Parathyroid adenoma (tissue), 2 donors: ENCODE data around the gene MAGI2.

Experiments
- H2AFZ ChIP-seq: fragments of 300-600 bp; sonication (generic); one replicate; pipeline ENCODE4 v1.7.0; 2017; ENCODE audit warnings: antibody characterized with exemption, mild to moderate bottlenecking
- H3K27ac ChIP-seq: fragments of 300-600 bp; sonication (generic); one replicate; pipeline ENCODE4 v1.7.0; 2017
- H3K27me3 ChIP-seq: fragments of 300-600 bp; sonication (generic); one replicate; pipeline ENCODE4 v1.7.0; 2017; ENCODE audit warnings: low read length; ENCODE audit not compliant: control insufficient read depth, insufficient read depth
- H3K36me3 ChIP-seq: fragments of 300-600 bp; sonication (generic); one replicate; pipeline ENCODE4 v1.7.0; 2017; ENCODE audit warnings: low read length; ENCODE audit not compliant: control insufficient read depth, insufficient read depth
- H3K4me1 ChIP-seq: fragments of 300-600 bp; sonication (generic); one replicate; pipeline ENCODE4 v1.7.0; 2017; ENCODE audit warnings: control low read depth
- H3K4me2 ChIP-seq: fragments of 300-600 bp; sonication (generic); one replicate; pipeline ENCODE4 v1.7.0; 2017; ENCODE audit warnings: low read length
- H3K4me3 ChIP-seq: fragments of 300-600 bp; sonication (generic); one replicate; pipeline ENCODE4 v1.7.0; 2017; ENCODE audit warnings: low read depth, low read length
- H3K79me2 ChIP-seq: fragments of 300-600 bp; sonication (generic); one replicate; pipeline ENCODE4 v1.7.0; 2017; ENCODE audit warnings: control low read depth
- H3K9ac ChIP-seq: fragments of 300-600 bp; sonication (generic); one replicate; pipeline ENCODE4 v1.7.0; 2017; ENCODE audit warnings: mild to moderate bottlenecking
- H3K9me3 ChIP-seq: fragments of 300-600 bp; sonication (generic); one replicate; pipeline ENCODE4 v1.7.0; 2017; ENCODE audit warnings: low read length; ENCODE audit not compliant: control insufficient read depth
- TF ChIP-seq, protein P1 (sequence below): fragments of 300-600 bp; sonication (generic); IDR thresholded peaks from one replicate; pipeline ENCODE4 v1.7.0; 2017; ENCODE audit warnings: antibody characterized with exemption, mild to moderate bottlenecking
- donor health status: primary hyperparathyroidism.

The MAGI2 gene

DNA sequence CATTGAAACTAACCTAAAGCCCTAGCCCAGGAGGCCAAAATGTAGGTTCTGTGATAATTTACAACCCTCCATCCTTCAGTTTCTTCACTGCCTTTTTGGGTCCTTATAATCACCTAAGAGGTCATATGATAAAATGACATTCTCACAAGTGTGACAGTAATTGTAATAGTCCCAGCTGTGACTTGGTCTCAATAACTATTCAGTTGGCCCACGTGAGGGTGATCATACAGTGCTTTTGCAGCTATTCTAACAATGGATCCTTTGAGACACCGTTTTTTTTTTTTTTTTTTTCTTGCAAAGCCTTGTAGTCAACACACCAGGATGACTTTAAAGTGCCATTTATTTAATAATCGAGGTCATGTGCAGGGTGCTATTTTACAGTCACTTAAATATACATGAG, 894.9 kb downstream of the MAGI2 start:
- no peaks in the 10 kb centered on the region for H3K9me3 ChIP-seq
- TF ChIP-seq, protein P1, sequence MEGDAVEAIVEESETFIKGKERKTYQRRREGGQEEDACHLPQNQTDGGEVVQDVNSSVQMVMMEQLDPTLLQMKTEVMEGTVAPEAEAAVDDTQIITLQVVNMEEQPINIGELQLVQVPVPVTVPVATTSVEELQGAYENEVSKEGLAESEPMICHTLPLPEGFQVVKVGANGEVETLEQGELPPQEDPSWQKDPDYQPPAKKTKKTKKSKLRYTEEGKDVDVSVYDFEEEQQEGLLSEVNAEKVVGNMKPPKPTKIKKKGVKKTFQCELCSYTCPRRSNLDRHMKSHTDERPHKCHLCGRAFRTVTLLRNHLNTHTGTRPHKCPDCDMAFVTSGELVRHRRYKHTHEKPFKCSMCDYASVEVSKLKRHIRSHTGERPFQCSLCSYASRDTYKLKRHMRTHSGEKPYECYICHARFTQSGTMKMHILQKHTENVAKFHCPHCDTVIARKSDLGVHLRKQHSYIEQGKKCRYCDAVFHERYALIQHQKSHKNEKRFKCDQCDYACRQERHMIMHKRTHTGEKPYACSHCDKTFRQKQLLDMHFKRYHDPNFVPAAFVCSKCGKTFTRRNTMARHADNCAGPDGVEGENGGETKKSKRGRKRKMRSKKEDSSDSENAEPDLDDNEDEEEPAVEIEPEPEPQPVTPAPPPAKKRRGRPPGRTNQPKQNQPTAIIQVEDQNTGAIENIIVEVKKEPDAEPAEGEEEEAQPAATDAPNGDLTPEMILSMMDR: no peak
- H3K36me3 ChIP-seq: no peaks in the 10 kb centered on the region
- no peak overlapping the region for H3K27ac ChIP-seq
- no peaks in the 10 kb centered on the region for H3K79me2 ChIP-seq
- H3K4me2 ChIP-seq: no peak overlapping the region
- H3K4me1 ChIP-seq: no peaks in the 10 kb centered on the region
- H3K27me3 ChIP-seq: no peaks in the 10 kb centered on the region
- H3K4me3 ChIP-seq: no peak overlapping the region
- H3K9ac ChIP-seq: no peak overlapping the region
- H2AFZ ChIP-seq: no peak overlapping the region

- Histone ChIP-seq H3K9me3 (no peaks in the 10 kb centered on the region), H3K4me2 (no peak overlapping the region), H3K27ac (no peak overlapping the region), H2AFZ (no peak overlapping the region), H3K4me1 (no peaks in the 10 kb centered on the region), H3K4me3 (no peak overlapping the region), H3K9ac (no peak overlapping the region), H3K79me2 (no peaks in the 10 kb centered on the region), H3K27me3 (no peaks in the 10 kb centered on the region), H3K36me3 (no peaks in the 10 kb centered on the region)
- TF ChIP-seq, protein P1: no peak
Measured at GRCh38 chr7:78543976-78544375, 909.5 kb downstream of the MAGI2 start.

DNA sequence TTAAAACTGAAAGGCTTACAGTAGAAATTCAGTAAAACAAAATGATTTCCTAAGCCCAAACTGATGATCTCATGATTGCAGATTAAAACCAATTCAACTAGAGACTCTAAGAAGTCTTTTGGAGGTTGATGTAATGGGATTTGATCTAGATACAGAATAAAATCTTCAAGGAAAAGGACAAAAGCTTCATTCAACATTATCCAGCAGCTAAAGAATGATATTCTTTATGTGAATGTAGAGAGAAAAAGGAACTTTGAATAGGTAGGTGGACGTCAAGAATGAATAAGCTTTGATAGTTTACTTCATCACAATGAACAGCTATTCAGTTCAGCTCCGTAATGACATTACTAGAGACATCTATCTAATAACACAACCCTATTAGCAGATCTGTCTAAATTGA, 910.5 kb downstream of the MAGI2 start:
- H3K27me3 ChIP-seq: no peaks in the 10 kb centered on the region
- H3K36me3 ChIP-seq: no peaks in the 10 kb centered on the region
- H3K9ac ChIP-seq: no peak overlapping the region
- no peaks in the 10 kb centered on the region for H3K9me3 ChIP-seq
- TF ChIP-seq, protein P1: no peak
- H3K79me2 ChIP-seq: no peaks in the 10 kb centered on the region
- H2AFZ ChIP-seq: no peak overlapping the region
- no peak overlapping the region for H3K27ac ChIP-seq
- H3K4me3 ChIP-seq: no peak overlapping the region
- no peaks in the 10 kb centered on the region for H3K4me1 ChIP-seq
- no peak overlapping the region for H3K4me2 ChIP-seq

DNA sequence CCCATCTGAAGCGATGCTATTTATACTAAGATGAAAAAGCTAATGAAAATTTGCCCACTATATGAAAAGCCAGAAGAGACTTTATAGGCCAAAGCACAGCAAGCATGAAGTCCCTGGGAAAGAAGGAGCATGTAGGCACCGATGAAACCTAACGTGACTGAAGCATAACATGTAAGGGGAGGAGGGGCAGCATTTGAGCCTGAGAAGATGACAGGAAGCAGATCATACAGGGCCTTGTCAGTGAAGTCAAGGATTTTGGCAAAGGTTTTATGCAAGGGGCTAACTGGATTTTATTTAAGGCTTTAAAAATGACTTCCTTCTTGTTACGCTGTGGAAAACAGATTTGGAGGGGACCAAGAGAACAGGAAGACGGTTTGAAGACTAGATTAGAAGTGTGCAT, 910.9 kb downstream of the MAGI2 start:
- no peak overlapping the region for H3K4me3 ChIP-seq
- H3K4me1 ChIP-seq: no peaks in the 10 kb centered on the region
- H3K36me3 ChIP-seq: no peaks in the 10 kb centered on the region
- TF ChIP-seq, protein P1: no peak
- H3K27ac ChIP-seq: no peak overlapping the region
- H2AFZ ChIP-seq: no peak overlapping the region
- H3K27me3 ChIP-seq: no peaks in the 10 kb centered on the region
- H3K79me2 ChIP-seq: no peaks in the 10 kb centered on the region
- no peak overlapping the region for H3K9ac ChIP-seq
- H3K4me2 ChIP-seq: no peak overlapping the region
- H3K9me3 ChIP-seq: no peaks in the 10 kb centered on the region

DNA sequence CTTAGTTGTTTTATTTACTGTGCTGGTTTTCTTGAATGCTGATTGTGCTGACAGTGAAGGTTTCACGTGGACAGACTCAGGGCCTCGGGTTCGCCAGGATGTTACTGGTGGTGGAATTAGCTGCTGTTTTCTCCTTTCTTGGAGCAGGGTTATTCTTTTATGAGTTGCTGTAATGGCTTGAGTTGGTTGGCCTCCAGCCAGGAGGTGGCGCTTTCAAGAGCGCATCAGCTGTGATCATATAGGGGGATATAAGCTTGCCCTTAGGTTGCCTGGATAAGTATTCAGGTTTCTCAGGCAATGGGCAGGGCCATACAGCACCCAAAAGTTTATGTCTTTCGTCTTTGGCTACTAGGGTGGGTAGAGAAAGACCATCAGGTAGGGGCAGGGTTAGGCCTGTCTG, 913.6 kb downstream of the MAGI2 start:
- Histone ChIP-seq H3K9me3 (no peaks in the 10 kb centered on the region), H2AFZ (no peak overlapping the region), H3K4me2 (no peak overlapping the region), H3K9ac (no peak overlapping the region), H3K27me3 (no peaks in the 10 kb centered on the region), H3K79me2 (no peaks in the 10 kb centered on the region), H3K27ac (no peak overlapping the region), H3K4me3 (no peak overlapping the region), H3K4me1 (no peaks in the 10 kb centered on the region), H3K36me3 (no peaks in the 10 kb centered on the region)
- TF ChIP-seq, protein P1: no peak
